Measurements from ENCODE around the gene SPECC1.

DNA sequence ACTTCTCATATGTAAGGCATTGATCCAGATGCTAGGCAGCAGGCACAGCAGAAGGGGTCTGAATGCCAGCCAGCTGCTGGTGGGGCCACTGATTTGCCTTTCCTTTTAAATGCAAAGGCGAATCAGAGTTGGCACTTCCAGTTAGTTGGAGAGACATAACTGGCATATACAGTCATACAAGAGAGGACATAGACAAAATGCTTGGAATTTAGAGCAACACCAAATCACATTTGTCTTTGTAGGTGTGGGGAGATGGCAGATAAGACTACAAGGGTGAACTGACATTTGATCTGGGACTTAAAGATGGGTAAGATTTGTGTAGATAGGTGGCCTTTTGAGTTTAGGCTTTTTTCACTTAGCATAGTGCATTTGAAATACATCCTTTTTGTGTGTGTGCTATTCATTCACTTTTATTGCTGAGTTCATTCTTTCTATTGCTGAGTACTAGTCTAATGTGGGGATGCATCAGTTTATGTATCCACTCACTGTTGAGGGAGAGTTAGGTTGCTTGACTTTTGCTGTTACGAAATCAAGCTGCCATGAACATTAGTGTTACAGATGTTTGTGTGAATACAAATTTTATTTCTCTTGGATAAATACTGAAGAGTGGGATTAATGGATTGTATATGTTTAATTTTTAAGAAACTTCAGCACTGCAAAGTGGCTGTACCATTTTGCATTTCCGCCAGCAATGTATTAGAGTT, 74.1 kb downstream of the SPECC1 start:
- no peak for TF ChIP-seq ZNF274 (IDR thresholded peaks at IDR 0.05; ENCODE audit: low read depth, low read length)
- no peak for TF ChIP-seq YY1 (IDR thresholded peaks at IDR 0.05; ENCODE audit: insufficient read depth, insufficient read length)
- TF ChIP-seq SUZ12 (IDR thresholded peaks at IDR 0.05; ENCODE audit: extremely low read depth, insufficient read depth, insufficient read length): no peak

Data from NT2/D1 (cell line).